ENCODE data around the gene COL16A1.

DNA sequence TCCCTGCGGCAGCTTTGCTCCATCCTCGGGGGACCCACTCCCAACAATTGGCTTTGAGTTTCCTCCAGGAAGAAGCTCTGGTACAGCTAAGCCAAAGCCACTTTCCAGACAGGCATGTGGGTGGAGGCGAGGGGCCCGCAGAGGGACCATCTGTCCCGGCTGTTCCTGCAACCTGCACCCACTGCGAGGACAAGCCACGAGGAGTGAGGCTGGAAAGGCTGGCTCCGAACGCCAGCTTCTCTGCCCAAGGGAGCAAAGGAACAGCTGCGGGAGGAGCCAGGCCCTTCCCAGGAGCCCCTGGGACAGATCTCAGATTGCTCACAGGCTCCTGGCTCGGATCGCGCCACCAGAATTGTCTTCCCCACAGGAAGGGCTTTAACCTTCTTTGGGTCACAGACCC, 30.8 kb downstream of the COL16A1 start:
- TF ChIP-seq, protein P1, sequence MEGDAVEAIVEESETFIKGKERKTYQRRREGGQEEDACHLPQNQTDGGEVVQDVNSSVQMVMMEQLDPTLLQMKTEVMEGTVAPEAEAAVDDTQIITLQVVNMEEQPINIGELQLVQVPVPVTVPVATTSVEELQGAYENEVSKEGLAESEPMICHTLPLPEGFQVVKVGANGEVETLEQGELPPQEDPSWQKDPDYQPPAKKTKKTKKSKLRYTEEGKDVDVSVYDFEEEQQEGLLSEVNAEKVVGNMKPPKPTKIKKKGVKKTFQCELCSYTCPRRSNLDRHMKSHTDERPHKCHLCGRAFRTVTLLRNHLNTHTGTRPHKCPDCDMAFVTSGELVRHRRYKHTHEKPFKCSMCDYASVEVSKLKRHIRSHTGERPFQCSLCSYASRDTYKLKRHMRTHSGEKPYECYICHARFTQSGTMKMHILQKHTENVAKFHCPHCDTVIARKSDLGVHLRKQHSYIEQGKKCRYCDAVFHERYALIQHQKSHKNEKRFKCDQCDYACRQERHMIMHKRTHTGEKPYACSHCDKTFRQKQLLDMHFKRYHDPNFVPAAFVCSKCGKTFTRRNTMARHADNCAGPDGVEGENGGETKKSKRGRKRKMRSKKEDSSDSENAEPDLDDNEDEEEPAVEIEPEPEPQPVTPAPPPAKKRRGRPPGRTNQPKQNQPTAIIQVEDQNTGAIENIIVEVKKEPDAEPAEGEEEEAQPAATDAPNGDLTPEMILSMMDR (IDR thresholded peaks at IDR 0.05): no peak
- no peak for TF ChIP-seq POLR2A (IDR thresholded peaks at IDR 0.05)

Data from lower leg skin (tissue), 3 donors.